ENCODE results near the gene SHC2.

DNA sequence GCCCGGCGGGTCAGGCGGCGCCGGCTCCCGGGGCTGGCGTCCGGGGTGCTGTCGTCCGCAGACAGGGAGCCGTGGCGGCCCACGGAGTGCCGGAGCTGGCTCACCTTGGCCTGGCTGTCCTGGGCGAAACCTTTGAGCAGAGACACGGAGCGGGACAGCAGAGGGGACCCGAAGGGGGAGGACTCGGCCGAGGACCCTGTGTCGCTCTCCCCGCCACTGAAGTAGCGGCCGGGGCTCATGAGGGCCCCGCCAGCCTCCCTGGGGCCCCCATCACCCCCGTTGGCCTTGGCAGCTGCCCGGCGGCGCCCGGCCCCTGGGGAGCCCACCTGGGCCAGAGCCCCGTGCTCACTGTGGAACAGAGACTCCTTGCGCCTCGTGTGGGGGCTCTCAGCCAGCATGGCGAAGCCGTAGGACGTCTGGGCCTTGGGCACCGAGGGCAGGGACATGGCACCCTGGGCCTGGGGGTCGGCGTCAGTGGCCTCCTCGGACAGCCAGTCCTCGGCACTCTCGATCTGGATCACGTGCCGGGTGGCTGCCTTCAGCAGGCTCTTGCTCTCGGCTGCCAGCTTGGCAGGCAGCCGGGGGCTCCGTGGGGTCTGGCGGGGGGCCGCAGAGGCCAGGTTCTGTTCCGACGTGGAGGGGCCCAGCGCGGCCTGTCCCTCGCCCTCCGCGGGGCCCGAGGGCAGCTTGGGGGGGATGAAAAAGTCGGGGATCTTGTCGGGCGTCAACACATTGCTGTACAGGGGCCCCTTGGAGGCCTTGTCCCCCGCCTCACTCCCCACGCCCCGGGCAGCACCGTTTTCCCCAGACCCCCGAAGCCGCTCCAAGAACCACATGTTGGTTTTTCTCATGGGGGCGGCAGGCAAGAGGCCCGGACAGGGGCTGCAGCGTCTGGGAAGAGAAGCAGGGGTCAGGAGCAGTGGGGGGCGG is 53.1 kb downstream of the SHC2 start:
- TF ChIP-seq, protein P1, sequence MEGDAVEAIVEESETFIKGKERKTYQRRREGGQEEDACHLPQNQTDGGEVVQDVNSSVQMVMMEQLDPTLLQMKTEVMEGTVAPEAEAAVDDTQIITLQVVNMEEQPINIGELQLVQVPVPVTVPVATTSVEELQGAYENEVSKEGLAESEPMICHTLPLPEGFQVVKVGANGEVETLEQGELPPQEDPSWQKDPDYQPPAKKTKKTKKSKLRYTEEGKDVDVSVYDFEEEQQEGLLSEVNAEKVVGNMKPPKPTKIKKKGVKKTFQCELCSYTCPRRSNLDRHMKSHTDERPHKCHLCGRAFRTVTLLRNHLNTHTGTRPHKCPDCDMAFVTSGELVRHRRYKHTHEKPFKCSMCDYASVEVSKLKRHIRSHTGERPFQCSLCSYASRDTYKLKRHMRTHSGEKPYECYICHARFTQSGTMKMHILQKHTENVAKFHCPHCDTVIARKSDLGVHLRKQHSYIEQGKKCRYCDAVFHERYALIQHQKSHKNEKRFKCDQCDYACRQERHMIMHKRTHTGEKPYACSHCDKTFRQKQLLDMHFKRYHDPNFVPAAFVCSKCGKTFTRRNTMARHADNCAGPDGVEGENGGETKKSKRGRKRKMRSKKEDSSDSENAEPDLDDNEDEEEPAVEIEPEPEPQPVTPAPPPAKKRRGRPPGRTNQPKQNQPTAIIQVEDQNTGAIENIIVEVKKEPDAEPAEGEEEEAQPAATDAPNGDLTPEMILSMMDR (IDR thresholded peaks at IDR 0.05; ENCODE audit: control extremely low read depth in 1 of 3, insufficient read depth in 1 of 3, low read depth in 1 of 3, low read length in 3 of 3): no peak
- TF ChIP-seq RXRA (IDR thresholded peaks at IDR 0.05; ENCODE audit: insufficient read depth, low read depth, low read length): no peak
- no peak for TF ChIP-seq EGR1 (IDR thresholded peaks at IDR 0.05; ENCODE audit: borderline replicate concordance, low read depth, low read length)
- no peak for TF ChIP-seq SRF (IDR thresholded peaks at IDR 0.05; ENCODE audit: low read depth, low read length)
- TF ChIP-seq PHF8 (conservative IDR thresholded peaks at IDR 0.05; ENCODE audit: low read depth, low read length): no peak
- no peak for TF ChIP-seq POLR2AphosphoS5 (IDR thresholded peaks at IDR 0.05; ENCODE audit: low read depth, low read length)
- no peak for TF ChIP-seq POLR2A (IDR thresholded peaks at IDR 0.05; ENCODE audit: control extremely low read depth in 1 of 2, low read depth in 2 of 2, low read length in 2 of 2)
- TF ChIP-seq SIN3A (conservative IDR thresholded peaks at IDR 0.05 in 1 of 2, IDR thresholded peaks at IDR 0.05 in 1 of 2; ENCODE audit: low read depth in 1 of 2, low read length in 2 of 2): no peak
- no peak for TF ChIP-seq GABPA (IDR thresholded peaks at IDR 0.05; ENCODE audit: borderline replicate concordance, insufficient read depth, low read length)
- no peak for TF ChIP-seq ZNF274 (IDR thresholded peaks at IDR 0.05; ENCODE audit: borderline replicate concordance, extremely low read depth, low read length)
- TF ChIP-seq, protein P2, sequence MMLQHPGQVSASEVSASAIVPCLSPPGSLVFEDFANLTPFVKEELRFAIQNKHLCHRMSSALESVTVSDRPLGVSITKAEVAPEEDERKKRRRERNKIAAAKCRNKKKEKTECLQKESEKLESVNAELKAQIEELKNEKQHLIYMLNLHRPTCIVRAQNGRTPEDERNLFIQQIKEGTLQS (IDR thresholded peaks at IDR 0.05; ENCODE audit: insufficient read depth, low read depth, low read length): no peak
- TF ChIP-seq RFX5 (IDR thresholded peaks at IDR 0.05; ENCODE audit: borderline replicate concordance, low read depth, low read length): no peak
- TF ChIP-seq CHD2 (IDR thresholded peaks at IDR 0.05; ENCODE audit: low read length): no peak
- TF ChIP-seq, protein P3, sequence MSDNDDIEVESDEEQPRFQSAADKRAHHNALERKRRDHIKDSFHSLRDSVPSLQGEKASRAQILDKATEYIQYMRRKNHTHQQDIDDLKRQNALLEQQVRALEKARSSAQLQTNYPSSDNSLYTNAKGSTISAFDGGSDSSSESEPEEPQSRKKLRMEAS (IDR thresholded peaks at IDR 0.05): no peak

Data from H1 (cell line).